Liver (tissue), 9 donors: ENCODE data around the gene TMCO4. TPM values are rescaled to one million over a fixed set of nuclear protein-coding genes. Genes with fewer than 3 reads are reported as not detected.

Source experiments
- DNase-seq: peaks from one replicate; pipeline ENCODE4 v3.0.0-alpha.2; 2017; ENCODE audit warnings: low spot score
- H3K27ac ChIP-seq, 2 donors: one replicate each; pipeline ENCODE4 v1.7.0; 2013; ENCODE audit warnings: inconsistent platforms in 2 of 2, low read length in 2 of 2, control low read depth in 1 of 2, low read depth in 1 of 2, mild to moderate bottlenecking in 1 of 2
- H3K27me3 ChIP-seq, 4 donors: one replicate each; pipeline versions ENCODE4 v1.6.1 to v1.7.0; 2013; ENCODE audit warnings: low read length in 3 of 4, inconsistent platforms in 1 of 4, mild to moderate bottlenecking in 1 of 4, moderate library complexity in 1 of 4; ENCODE audit not compliant: control insufficient read depth in 4 of 4, insufficient read depth in 4 of 4
- H3K36me3 ChIP-seq, 4 donors: one replicate each; pipeline versions ENCODE4 v1.6.1 to v1.7.0; 2013; ENCODE audit warnings: low read length in 3 of 4, mild to moderate bottlenecking in 3 of 4, low read depth in 1 of 4, moderate library complexity in 1 of 4; ENCODE audit not compliant: control insufficient read depth in 4 of 4, insufficient read depth in 3 of 4
- H3K4me1 ChIP-seq, 4 donors: one replicate each; pipeline versions ENCODE4 v1.6.1 to v1.7.0; 2013; ENCODE audit warnings: low read length in 3 of 4, mild to moderate bottlenecking in 3 of 4, moderate library complexity in 1 of 4; ENCODE audit not compliant: control insufficient read depth in 4 of 4, insufficient read depth in 4 of 4
- H3K4me3 ChIP-seq, 3 donors: one replicate each; pipeline versions ENCODE4 v1.6.1 to v1.7.0; 2013; ENCODE audit warnings: low read length in 3 of 3, control low read depth in 1 of 3, low read depth in 1 of 3, mild to moderate bottlenecking in 1 of 3
- H3K9ac ChIP-seq, 2 donors: one replicate each; pipeline ENCODE4 v1.7.0; 2013; ENCODE audit warnings: low read length in 2 of 2, mild to moderate bottlenecking in 2 of 2, moderate library complexity in 2 of 2, control low read depth in 1 of 2, low read depth in 1 of 2
- H3K9me3 ChIP-seq, 4 donors: one replicate each; pipeline versions ENCODE4 v1.6.1 to v1.7.0; 2013; ENCODE audit warnings: low read length in 3 of 4; ENCODE audit not compliant: control insufficient read depth in 4 of 4
- EGR1 ChIP-seq, 2 donors: IDR thresholded peaks; 2 replicates each; pipeline ENCODE4 v1.6.1; 2016 to 2018; ENCODE audit warnings: antibody characterized with exemption in 2 of 2, low read depth in 2 of 2
- FOXA1 ChIP-seq: IDR thresholded peaks from 2 replicates; pipeline ENCODE4 v1.6.1; 2016; ENCODE audit warnings: antibody characterized with exemption
- FOXA2 ChIP-seq: IDR thresholded peaks from 2 replicates; pipeline ENCODE4 v1.6.1; 2016; ENCODE audit warnings: antibody characterized with exemption
- GABPA ChIP-seq, 2 donors: IDR thresholded peaks in 1 of 2; conservative IDR thresholded peaks in 1 of 2; 2 replicates each; pipeline ENCODE4 v1.6.1; 2016; ENCODE audit warnings: antibody characterized with exemption in 2 of 2, mild to moderate bottlenecking in 1 of 2, moderate library complexity in 1 of 2
- HNF4A ChIP-seq, 2 donors: conservative IDR thresholded peaks; 2 replicates each; pipeline ENCODE4 v1.6.1; 2016; ENCODE audit warnings: antibody characterized with exemption in 2 of 2, mild to moderate bottlenecking in 2 of 2
- HNF4G ChIP-seq: IDR thresholded peaks from 2 replicates; pipeline ENCODE4 v1.6.1; 2016; ENCODE audit warnings: antibody characterized with exemption
- JUND ChIP-seq, 2 donors: IDR thresholded peaks; 2 replicates each; pipeline ENCODE4 v1.6.1; 2016; ENCODE audit warnings: antibody characterized with exemption in 2 of 2
- NR2F2 ChIP-seq: IDR thresholded peaks from 2 replicates; pipeline ENCODE4 v1.6.1; 2016; ENCODE audit warnings: antibody characterized with exemption
- RAD21 ChIP-seq, 2 donors: IDR thresholded peaks; 2 replicates each; pipeline ENCODE4 v1.6.1; 2016; ENCODE audit warnings: antibody characterized with exemption in 2 of 2, mild to moderate bottlenecking in 2 of 2
- RXRA ChIP-seq, 2 donors: IDR thresholded peaks; 2 replicates each; pipeline ENCODE4 v1.6.1; 2017 to 2018; ENCODE audit warnings: antibody characterized with exemption in 2 of 2, mild to moderate bottlenecking in 1 of 2
- SP1 ChIP-seq: IDR thresholded peaks from 2 replicates; pipeline ENCODE4 v1.6.1; 2018; ENCODE audit warnings: antibody characterized with exemption, mild to moderate bottlenecking
- TAF1 ChIP-seq: conservative IDR thresholded peaks from 2 replicates; pipeline ENCODE4 v1.6.1; 2016; ENCODE audit warnings: antibody characterized with exemption, mild to moderate bottlenecking
- YY1 ChIP-seq: IDR thresholded peaks from 2 replicates; pipeline ENCODE4 v1.6.1; 2016; ENCODE audit warnings: antibody characterized with exemption, mild to moderate bottlenecking
- WGBS: extraction: QIAGEN DNeasy Blood & Tissue Kit; methylation state at CpG from one replicate; pipeline ENCODE4 v1.1.7; 2013; 5-methylcytosine and 5-hydroxymethylcytosine counted together
- polyA plus RNA-seq, 2 donors: library from polyadenylated mRNA; stranded (reverse) in 1 of 2; unstranded in 1 of 2; fragments of 200-250 nt in 1 of 2; fragments of >200 nt in 1 of 2; fragmentation: Nextera tagmentation in 1 of 2; extraction: Ambion mirVana in 1 of 2; gene quantifications; one replicate each; pipeline versions ENCODE4 v1.2.1 to v1.2.3, GENCODE V29; 2013 to 2015
- total RNA-seq, 2 donors: library from RNA; depleted of rRNA; stranded (reverse); fragments of >200 nt; gene quantifications; one replicate each; pipeline ENCODE4 v1.2.3, GENCODE V29; 2014
- TF ChIP-seq, protein P1 (sequence below): IDR thresholded peaks from 2 replicates; pipeline ENCODE4 v1.6.1; 2016; ENCODE audit warnings: antibody characterized with exemption
- TF ChIP-seq, protein P2 (sequence below): IDR thresholded peaks from 2 replicates; pipeline ENCODE4 v1.6.1; 2016; ENCODE audit warnings: antibody characterized with exemption, mild to moderate bottlenecking
- TF ChIP-seq, protein P3 (sequence below): fragments of 150-350 bp; IDR thresholded peaks from 2 replicates; pipeline ENCODE4 v1.5.1; 2017; ENCODE audit warnings: improper control_type of control experiment, low read depth, low read length; ENCODE audit not compliant: missing input control
- TF ChIP-seq, protein P4 (sequence below): IDR thresholded peaks from 2 replicates; pipeline ENCODE4 v1.6.1; 2016; ENCODE audit warnings: antibody characterized with exemption
- TF ChIP-seq, protein P5 (sequence below): IDR thresholded peaks from 2 replicates; pipeline ENCODE4 v1.6.1; 2016; ENCODE audit warnings: antibody characterized with exemption
- donor health status: healthy.
- donor health status: healthy.
- donor health status: healthy.
- donor health status: healthy.
- donor health status: healthy.

TMCO4 gene
- total and polyA plus RNA-seq, 4 donors = 4.0 to 9.5 (median 6.0) TPM

DNA sequence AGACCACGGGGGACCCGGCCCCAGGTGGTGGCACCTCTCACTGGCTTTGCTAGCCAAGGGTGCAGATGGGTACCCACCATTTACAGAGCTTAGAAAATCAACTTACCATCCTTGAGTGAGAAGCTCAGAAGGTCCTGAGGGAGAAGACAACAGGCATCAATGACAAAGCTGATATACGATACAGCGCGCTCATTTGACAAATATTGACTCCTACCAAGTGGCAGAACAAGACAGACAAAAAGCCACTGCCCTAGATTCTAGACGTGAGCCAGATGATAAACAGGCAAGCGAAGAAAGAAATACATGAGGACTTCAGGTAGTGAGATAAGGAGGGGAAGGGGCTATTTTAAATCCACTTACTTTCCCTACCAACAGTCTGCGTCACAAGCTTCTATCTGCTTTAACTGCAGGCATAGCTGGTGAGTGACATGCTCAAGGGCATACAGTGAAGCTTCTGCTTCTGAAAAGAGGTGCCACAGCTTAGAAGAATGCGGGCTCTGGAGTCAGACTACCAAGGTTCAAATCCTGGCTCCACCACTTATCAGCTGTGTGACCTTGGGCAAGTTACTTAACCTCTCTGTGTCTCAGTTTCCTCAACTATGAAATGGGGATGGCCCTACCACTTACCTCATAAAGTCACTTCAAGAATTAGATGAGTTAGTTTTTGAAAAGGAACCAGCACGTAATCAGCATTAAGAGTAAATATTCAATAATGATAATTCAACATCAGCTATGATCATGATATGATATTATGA, 29.1 kb downstream of the TMCO4 start:
- Histone ChIP-seq H3K36me3 (peaks cover 0 to 19% (median 14%) of the 10 kb centered on the region in 4 donors), H3K4me3 (no peak overlapping the region), H3K4me1 (no peaks in the 10 kb centered on the region), H3K9me3 (no peaks in the 10 kb centered on the region), H3K27me3 (no peaks in the 10 kb centered on the region), H3K27ac (no peak overlapping the region), H3K9ac (no peak overlapping the region)
- 86% methylated on average over 10 of the region's 10 CpGs for WGBS
- no peak for TF ChIP-seq JUND (IDR thresholded peaks at IDR 0.05)
- no peak for DNase-seq

DNA sequence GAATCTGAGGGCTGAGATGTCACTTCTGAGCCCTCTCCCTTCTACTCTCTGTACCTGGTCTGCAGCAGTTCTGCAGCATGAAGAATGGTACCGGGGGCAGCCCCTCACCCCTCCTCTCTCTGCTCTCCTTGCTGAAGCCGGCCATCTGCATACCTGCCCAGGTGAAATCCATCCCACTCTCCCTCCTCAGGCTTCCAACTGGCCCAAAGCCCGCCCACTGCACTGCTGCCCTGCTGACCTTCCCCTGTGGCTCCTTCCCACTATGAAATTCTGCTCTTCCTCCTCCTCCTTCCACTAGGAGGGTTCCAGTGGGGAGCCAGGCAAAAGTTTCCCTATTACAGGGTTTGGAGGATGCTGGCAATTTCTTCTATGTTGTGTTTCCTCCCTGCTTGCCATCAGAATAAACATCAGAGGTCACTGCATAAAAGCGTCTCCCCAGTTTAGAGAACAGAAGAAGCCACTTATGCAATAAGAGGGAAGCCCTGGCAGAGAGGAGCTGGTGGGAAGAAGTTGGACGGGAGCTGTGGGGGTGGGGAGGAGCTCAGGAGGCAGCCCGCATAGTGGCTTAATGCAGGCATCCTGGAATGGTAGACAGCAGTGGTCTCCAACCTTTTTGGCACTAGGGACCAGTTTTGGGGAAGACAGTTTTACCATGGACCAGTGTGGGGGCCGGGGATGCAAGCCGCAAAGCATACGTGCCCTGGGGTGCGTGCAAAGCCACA, 30.3 kb downstream of the TMCO4 start:
- Histone ChIP-seq H3K27ac (no peak overlapping the region), H3K36me3 (peaks cover 0 to 18% (median 14%) of the 10 kb centered on the region in 4 donors), H3K9me3 (no peaks in the 10 kb centered on the region), H3K27me3 (no peaks in the 10 kb centered on the region), H3K4me3 (no peak overlapping the region), H3K4me1 (no peaks in the 10 kb centered on the region), H3K9ac (no peak overlapping the region)
- DNase-seq = no peak
- TF ChIP-seq NR2F2 = no peak
- TF ChIP-seq, protein P1, sequence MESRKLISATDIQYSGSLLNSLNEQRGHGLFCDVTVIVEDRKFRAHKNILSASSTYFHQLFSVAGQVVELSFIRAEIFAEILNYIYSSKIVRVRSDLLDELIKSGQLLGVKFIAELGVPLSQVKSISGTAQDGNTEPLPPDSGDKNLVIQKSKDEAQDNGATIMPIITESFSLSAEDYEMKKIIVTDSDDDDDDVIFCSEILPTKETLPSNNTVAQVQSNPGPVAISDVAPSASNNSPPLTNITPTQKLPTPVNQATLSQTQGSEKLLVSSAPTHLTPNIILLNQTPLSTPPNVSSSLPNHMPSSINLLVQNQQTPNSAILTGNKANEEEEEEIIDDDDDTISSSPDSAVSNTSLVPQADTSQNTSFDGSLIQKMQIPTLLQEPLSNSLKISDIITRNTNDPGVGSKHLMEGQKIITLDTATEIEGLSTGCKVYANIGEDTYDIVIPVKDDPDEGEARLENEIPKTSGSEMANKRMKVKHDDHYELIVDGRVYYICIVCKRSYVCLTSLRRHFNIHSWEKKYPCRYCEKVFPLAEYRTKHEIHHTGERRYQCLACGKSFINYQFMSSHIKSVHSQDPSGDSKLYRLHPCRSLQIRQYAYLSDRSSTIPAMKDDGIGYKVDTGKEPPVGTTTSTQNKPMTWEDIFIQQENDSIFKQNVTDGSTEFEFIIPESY = no peak
- no peak for TF ChIP-seq TAF1
- TF ChIP-seq RXRA (IDR thresholded peaks at IDR 0.05) = no peak
- TF ChIP-seq HNF4A (conservative IDR thresholded peaks at IDR 0.05) = no peak
- TF ChIP-seq YY1 = no peak
- TF ChIP-seq HNF4G = no peak
- no peak for TF ChIP-seq GABPA (IDR thresholded peaks at IDR 0.05 in 1 of 2, conservative IDR thresholded peaks at IDR 0.05 in 1 of 2)
- no peak for TF ChIP-seq FOXA1
- TF ChIP-seq, protein P2, sequence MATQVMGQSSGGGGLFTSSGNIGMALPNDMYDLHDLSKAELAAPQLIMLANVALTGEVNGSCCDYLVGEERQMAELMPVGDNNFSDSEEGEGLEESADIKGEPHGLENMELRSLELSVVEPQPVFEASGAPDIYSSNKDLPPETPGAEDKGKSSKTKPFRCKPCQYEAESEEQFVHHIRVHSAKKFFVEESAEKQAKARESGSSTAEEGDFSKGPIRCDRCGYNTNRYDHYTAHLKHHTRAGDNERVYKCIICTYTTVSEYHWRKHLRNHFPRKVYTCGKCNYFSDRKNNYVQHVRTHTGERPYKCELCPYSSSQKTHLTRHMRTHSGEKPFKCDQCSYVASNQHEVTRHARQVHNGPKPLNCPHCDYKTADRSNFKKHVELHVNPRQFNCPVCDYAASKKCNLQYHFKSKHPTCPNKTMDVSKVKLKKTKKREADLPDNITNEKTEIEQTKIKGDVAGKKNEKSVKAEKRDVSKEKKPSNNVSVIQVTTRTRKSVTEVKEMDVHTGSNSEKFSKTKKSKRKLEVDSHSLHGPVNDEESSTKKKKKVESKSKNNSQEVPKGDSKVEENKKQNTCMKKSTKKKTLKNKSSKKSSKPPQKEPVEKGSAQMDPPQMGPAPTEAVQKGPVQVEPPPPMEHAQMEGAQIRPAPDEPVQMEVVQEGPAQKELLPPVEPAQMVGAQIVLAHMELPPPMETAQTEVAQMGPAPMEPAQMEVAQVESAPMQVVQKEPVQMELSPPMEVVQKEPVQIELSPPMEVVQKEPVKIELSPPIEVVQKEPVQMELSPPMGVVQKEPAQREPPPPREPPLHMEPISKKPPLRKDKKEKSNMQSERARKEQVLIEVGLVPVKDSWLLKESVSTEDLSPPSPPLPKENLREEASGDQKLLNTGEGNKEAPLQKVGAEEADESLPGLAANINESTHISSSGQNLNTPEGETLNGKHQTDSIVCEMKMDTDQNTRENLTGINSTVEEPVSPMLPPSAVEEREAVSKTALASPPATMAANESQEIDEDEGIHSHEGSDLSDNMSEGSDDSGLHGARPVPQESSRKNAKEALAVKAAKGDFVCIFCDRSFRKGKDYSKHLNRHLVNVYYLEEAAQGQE = no peak
- TF ChIP-seq, protein P3, sequence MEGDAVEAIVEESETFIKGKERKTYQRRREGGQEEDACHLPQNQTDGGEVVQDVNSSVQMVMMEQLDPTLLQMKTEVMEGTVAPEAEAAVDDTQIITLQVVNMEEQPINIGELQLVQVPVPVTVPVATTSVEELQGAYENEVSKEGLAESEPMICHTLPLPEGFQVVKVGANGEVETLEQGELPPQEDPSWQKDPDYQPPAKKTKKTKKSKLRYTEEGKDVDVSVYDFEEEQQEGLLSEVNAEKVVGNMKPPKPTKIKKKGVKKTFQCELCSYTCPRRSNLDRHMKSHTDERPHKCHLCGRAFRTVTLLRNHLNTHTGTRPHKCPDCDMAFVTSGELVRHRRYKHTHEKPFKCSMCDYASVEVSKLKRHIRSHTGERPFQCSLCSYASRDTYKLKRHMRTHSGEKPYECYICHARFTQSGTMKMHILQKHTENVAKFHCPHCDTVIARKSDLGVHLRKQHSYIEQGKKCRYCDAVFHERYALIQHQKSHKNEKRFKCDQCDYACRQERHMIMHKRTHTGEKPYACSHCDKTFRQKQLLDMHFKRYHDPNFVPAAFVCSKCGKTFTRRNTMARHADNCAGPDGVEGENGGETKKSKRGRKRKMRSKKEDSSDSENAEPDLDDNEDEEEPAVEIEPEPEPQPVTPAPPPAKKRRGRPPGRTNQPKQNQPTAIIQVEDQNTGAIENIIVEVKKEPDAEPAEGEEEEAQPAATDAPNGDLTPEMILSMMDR = no peak
- no peak for TF ChIP-seq FOXA2
- TF ChIP-seq, protein P4, sequence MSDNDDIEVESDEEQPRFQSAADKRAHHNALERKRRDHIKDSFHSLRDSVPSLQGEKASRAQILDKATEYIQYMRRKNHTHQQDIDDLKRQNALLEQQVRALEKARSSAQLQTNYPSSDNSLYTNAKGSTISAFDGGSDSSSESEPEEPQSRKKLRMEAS = no peak
- no peak for TF ChIP-seq RAD21 (IDR thresholded peaks at IDR 0.05)
- TF ChIP-seq SP1 = no peak
- no peak for TF ChIP-seq EGR1 (IDR thresholded peaks at IDR 0.05; ENCODE audit: low read depth in 2 of 2)
- TF ChIP-seq, protein P5, sequence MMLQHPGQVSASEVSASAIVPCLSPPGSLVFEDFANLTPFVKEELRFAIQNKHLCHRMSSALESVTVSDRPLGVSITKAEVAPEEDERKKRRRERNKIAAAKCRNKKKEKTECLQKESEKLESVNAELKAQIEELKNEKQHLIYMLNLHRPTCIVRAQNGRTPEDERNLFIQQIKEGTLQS = no peak
- WGBS = 89% methylated on average over 10 of the region's 10 CpGs
